NCI-H2196 treated with DMSO at 0.1 percent for 48 hours (cell line): Measurements from ENCODE around the gene DLGAP1.

Source experiments
- DNase-seq: peaks from one replicate; lab custom pipeline; 2025; ENCODE audit not compliant: unreplicated experiment; lab: John Stamatoyannopoulos, UW

Gene DLGAP1

GRCh38 chr18:3873698-3874097 is 581.4 kb downstream of the DLGAP1 start:
- DNase-seq = no peak

- DNase-seq = no peak
Measured at GRCh38 chr18:3873211-3873610, 581.9 kb downstream of the DLGAP1 start.

- no peak for DNase-seq
Measured at GRCh38 chr18:3872641-3873040, 582.5 kb downstream of the DLGAP1 start.

GRCh38 chr18:3871687-3872086 is 583.4 kb downstream of the DLGAP1 start:
- DNase-seq = no peak

GRCh38 chr18:3870914-3871313 is 584.2 kb downstream of the DLGAP1 start:
- DNase-seq = no peak

- peak; percentile 77 for DNase-seq
Measured at GRCh38 chr18:3869848-3870247, 585.3 kb downstream of the DLGAP1 start.

GRCh38 chr18:3867864-3868311 is 587.2 kb downstream of the DLGAP1 start:
- DNase-seq = no peak

GRCh38 chr18:3867236-3867635 is 587.9 kb downstream of the DLGAP1 start:
- no peak for DNase-seq

- DNase-seq = no peak
Measured at GRCh38 chr18:3864669-3865298, 590.3 kb downstream of the DLGAP1 start.

- no peak for DNase-seq
Measured at GRCh38 chr18:3863593-3863992, 591.5 kb downstream of the DLGAP1 start.

- no peak for DNase-seq
Measured at GRCh38 chr18:3863006-3863405, 592.1 kb downstream of the DLGAP1 start.

GRCh38 chr18:3861495-3861894 is 593.6 kb downstream of the DLGAP1 start:
- no peak for DNase-seq

GRCh38 chr18:3857544-3857943 is 597.6 kb downstream of the DLGAP1 start:
- DNase-seq = no peak

- DNase-seq = no peak
Measured at GRCh38 chr18:3855966-3856365, 599.1 kb downstream of the DLGAP1 start.

GRCh38 chr18:3852321-3852720 is 602.8 kb downstream of the DLGAP1 start:
- no peak for DNase-seq

- DNase-seq = no peak
Measured at GRCh38 chr18:3851159-3851558, 603.9 kb downstream of the DLGAP1 start.

- no peak for DNase-seq
Measured at GRCh38 chr18:3848316-3848715, 606.8 kb downstream of the DLGAP1 start.

- DNase-seq = no peak
Measured at GRCh38 chr18:3845161-3845560, 609.9 kb downstream of the DLGAP1 start.

GRCh38 chr18:3842844-3843243 is 612.3 kb downstream of the DLGAP1 start:
- no peak for DNase-seq

- DNase-seq = no peak
Measured at GRCh38 chr18:3840766-3841165, 614.3 kb downstream of the DLGAP1 start.

GRCh38 chr18:3839581-3839981 is 615.5 kb downstream of the DLGAP1 start:
- DNase-seq = no peak

- DNase-seq = no peak
Measured at GRCh38 chr18:3836483-3837335, 618.4 kb downstream of the DLGAP1 start.
